22Rv1 (cell line): Measurements from ENCODE around the gene ZFX.

ENCODE experiments used
- H3K27ac ChIP-seq: fragments of 450-650 bp; 2 replicates; pipeline ENCODE4 v1.5.1; 2017
- ZFX ChIP-seq: fragments of 450-650 bp; IDR thresholded peaks from 2 replicates; pipeline ENCODE4 v1.6.1; 2017; ENCODE audit warnings: antibody characterized with exemption, borderline replicate concordance
- TF ChIP-seq, protein P1 (sequence below): fragments of 450-650 bp; IDR thresholded peaks from 2 replicates; pipeline ENCODE4 v1.5.1; 2017; ENCODE audit warnings: mild to moderate bottlenecking

ZFX gene

DNA sequence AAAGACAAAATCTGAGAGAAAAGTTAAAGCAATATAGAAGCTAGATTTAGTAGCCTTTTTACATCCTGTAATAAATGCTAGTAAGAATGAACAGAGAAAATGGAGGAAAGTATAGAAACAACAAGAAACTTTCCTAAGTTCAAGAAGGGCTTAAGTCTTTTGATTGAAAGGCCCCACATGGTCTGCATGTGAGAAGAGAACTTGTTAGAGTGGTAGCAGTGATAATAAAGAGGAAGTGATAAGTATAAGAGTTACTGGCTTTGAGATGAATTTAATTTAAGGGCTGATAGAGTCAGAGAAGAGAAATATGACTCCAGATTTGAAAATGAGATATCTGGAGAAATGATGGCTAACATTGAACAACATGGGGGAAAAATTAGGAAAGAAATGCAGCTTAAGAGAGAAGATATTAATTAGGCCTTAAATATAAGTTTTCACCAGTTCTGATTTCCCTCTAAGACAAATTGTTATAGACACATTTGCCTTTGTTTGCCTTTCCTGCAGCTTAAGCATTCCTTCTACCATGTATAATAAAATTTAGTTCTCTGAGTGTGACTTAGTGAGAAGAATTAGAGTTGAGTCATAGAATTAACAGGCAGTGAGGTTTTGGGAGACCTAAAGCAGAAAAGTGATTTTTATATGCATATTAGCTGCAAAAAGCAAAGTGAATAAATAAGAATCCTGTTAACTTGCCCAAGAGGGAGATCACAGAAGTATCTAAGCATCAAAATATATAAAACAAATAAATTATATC, 18.4 kb downstream of the ZFX start:
- TF ChIP-seq ZFX: no peak
- TF ChIP-seq, protein P1, sequence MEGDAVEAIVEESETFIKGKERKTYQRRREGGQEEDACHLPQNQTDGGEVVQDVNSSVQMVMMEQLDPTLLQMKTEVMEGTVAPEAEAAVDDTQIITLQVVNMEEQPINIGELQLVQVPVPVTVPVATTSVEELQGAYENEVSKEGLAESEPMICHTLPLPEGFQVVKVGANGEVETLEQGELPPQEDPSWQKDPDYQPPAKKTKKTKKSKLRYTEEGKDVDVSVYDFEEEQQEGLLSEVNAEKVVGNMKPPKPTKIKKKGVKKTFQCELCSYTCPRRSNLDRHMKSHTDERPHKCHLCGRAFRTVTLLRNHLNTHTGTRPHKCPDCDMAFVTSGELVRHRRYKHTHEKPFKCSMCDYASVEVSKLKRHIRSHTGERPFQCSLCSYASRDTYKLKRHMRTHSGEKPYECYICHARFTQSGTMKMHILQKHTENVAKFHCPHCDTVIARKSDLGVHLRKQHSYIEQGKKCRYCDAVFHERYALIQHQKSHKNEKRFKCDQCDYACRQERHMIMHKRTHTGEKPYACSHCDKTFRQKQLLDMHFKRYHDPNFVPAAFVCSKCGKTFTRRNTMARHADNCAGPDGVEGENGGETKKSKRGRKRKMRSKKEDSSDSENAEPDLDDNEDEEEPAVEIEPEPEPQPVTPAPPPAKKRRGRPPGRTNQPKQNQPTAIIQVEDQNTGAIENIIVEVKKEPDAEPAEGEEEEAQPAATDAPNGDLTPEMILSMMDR: no peak
- no peak overlapping the region for H3K27ac ChIP-seq

DNA sequence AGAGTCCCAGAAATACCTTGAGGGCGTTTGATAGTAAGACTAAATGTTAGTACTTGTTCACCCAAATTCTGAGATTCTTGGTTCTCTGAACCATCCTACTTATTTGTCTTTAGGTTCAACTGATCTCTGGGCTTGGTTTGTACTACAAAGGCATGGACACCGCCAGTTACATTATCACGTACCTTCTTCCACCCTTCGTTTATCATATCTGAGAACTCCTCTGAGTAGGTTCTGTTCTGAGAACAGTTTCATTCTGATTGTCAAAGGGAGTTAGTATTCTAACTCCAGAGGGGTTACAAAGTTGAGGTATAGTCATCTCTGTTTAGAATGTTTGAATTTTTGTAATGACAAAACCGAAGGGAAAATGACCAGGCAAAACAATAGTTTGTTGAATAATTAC, 19.3 kb downstream of the ZFX start:
- no peak for TF ChIP-seq ZFX
- TF ChIP-seq, protein P1: no peak
- H3K27ac ChIP-seq: no peak overlapping the region

DNA sequence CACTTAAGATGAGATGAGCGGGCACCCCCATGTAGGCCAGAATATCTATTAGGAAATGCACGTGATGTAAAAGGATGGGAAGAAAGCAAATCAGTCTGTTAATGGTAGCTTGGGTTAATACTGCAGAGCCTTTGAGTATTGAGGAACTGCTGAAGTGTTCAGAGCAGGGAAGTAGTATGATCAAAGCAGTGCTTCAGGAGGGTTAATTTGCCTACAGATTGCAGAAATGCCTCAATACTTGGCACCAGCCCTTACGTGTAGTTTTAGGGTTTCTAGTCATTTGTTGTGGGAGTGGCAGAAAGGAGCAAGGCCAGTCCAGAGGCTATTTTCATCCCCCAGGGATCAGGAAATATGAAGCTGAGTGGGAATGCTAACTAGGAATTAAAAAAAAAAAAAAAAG, 19.7 kb downstream of the ZFX start:
- no peak overlapping the region for H3K27ac ChIP-seq
- TF ChIP-seq, protein P1: no peak
- no peak for TF ChIP-seq ZFX

GRCh38 chrX:24173115-24173847, 23.8 kb downstream of the ZFX start:
- no peak for TF ChIP-seq ZFX
- TF ChIP-seq, protein P1: no peak
- no peak overlapping the region for H3K27ac ChIP-seq

DNA sequence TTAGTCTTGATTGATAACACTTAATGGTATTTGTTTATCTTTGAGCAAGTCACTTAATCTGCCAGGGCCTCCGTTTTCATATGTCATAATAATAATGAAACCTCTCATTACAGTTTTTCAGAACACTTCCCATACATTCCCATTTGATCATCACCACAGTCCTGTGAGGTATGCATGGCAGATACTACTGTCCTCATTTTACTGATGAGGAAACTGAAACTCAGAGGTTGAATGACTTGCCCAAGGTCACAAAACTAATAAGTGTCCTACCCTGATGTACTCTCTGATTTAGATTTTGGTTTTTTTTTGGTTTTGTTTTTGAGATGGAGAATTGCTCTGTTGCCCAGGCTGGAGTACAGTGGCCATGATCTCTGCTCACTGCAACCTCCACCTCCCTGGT, 25.7 kb downstream of the ZFX start:
- no peak for TF ChIP-seq ZFX
- TF ChIP-seq, protein P1: no peak
- H3K27ac ChIP-seq: no peak overlapping the region

DNA sequence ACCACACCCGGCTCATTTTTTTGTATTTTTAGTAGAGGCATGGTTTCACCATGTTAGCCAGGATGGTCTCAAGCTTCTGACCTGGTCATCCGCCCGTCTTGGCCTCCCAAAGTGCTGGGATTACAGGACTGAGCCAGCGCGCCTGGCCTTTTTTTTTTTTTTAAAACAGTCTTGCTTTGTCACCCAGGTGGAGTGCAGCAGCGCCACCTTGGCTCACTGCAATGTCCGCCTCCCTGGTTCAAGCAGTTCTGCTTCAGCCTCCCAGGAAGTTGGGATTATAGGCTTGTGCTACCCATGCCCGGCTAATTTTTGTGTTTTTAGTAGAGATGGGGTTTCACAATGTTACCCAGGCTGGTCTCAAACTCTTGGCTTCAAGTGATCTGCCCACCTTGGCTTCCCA, 28.9 kb downstream of the ZFX start:
- TF ChIP-seq, protein P1: no peak
- no peak for TF ChIP-seq ZFX
- no peak overlapping the region for H3K27ac ChIP-seq

DNA sequence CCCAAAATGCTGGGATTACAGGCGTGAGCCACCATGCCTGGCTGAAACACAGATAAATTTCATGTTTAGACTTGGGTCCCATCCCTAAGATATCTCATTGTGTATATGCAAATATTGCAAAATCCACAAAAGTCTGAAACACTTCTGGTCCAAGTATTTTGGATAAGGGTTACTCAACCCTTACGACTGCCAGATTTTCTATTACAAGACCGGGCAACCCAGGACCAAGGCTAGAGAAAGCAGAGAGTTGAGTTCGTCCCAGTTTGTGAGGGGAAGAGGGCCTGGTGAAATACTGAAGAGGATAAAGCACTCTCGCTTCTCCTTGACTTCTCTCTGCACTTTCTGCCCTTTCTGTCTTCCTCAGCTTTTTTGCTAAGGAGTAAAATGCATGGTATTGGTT, 34.5 kb downstream of the ZFX start:
- no peak overlapping the region for H3K27ac ChIP-seq
- TF ChIP-seq, protein P1: no peak
- no peak for TF ChIP-seq ZFX
